ENCODE results near the gene SPATA25. TPM values are rescaled to one million over a fixed set of nuclear protein-coding genes. Genes with fewer than 3 reads are reported as not detected.
"Not testable (repeated sequence)": the region's sequence is repeated elsewhere in the genome, so short reads cannot be mapped to it uniquely, and the experiment has no call there.

SPATA25 gene
- 2.0 TPM for total RNA-seq
- long read RNA-seq = 0 reads

DNA sequence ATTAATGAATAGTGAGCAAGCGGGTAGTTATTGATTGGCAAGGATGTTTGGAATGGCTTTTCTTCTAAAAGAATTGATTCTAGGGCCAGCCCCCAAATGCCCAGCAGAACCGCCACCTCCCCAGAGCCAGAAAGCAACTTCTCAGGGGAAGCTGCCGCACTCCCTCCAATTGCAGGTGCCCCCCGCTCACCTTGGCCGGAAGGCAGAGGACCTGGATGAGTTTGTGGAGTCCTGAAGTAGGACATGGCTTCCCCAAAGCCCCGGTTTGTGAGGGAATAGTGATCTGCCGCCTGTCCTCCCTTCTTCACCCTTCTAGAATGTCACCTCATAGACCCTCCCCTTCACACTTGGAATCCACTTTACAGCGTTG, at the start of gene SPATA25:
SPATA25 (minus strand) TSS at position 277 of the 370 bp plus-strand sequence; CDS start at position 245, 32 bp downstream.
- DNase-seq (ENCODE audit: missing footprints) = no peak
- no peak for ATAC-seq
- intact Hi-C loops (cut with DNase I) = no loop called here

GRCh38 chr20:45935416-45936046, 48.1 kb upstream of the SPATA25 start:
- ATAC-seq (peak; percentile 30), DNase-seq (ENCODE audit: missing footprints) (no peak)
- intact Hi-C loops (cut with DNase I) = loop anchor here (1.0 to 2.0 kb wide), 4 partner anchors 25 to 101 kb away; partner anchors contain the start of gene ZNF335

GRCh38 chr20:45934586-45935415, 47.4 kb upstream of the SPATA25 start, which contains the start of gene PCIF1:
TSS of gene PCIF1 (plus strand) at chr20:45934683. CDS start at chr20:45939000, 4,317 bp downstream.
- DNase-seq (ENCODE audit: missing footprints) = peak; percentile 99
- intact Hi-C loops (cut with DNase I) = loop anchor here (1.0 to 2.0 kb wide), 4 partner anchors 24 to 100 kb away; partner anchors contain the start of gene ZNF335
- peak; percentile 93 for ATAC-seq

GRCh38 chr20:45934046-45934585, 46.7 kb upstream of the SPATA25 start:
- intact Hi-C loops (cut with DNase I) = loop anchor here (2.0 kb wide), 3 partner anchors 23 to 99 kb away; partner anchors contain the start of gene ZNF335
- ATAC-seq = peak; percentile 46
- DNase-seq (ENCODE audit: missing footprints) = peak; percentile 90

- peak; percentile 33 for ATAC-seq
- intact Hi-C loops (cut with DNase I) = loop anchor here (2.0 kb wide), 3 partner anchors 23 to 99 kb away; partner anchors contain the start of gene ZNF335
- DNase-seq (ENCODE audit: missing footprints) = peak; percentile 87
Observed at GRCh38 chr20:45933266-45934045, 46.0 kb upstream of the SPATA25 start.

GRCh38 chr20:45931680-45932079, 44.3 kb upstream of the SPATA25 start:
- DNase-seq (ENCODE audit: missing footprints); ATAC-seq; intact Hi-C loops (cut with DNase I): not testable (repeated sequence)

DNA sequence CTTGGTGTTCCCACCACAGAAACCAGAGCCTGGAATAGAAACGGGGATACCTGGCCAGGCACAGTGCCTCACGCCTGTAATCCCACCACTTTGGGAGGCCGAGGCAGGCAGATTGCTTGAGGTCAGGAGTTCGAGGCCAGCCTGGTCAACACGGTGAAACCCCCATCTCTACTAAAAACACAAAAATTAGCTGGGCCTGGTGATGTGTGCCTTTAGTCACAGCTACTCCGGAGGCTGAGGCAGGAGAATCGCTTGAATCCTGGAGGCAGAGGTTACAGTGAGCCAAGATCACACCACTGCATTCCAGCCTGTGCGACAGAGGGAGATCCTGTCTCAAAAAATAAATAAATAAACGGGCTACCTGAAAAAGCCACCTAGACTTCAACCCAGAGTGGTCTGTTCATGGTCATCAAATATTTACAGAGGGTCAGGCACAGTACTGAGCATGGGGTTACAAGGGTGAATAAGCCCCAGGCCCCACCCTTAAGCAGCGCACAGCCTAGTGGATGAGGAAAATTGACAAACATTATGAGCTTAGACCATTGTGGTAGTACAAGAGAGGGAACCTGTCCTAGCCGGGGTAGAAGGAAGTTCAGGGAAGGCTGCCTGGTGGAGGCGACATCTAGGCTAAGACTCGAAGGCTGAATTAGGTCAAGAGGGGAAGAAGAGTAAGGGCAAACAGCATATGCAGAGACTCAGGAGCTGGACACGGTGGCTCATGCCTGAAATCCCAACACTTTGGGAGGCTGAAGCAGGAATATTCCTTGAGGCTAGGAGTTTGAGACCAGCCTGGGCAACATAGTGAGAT, 39.9 kb upstream of the SPATA25 start:
- intact Hi-C loops (cut with DNase I) = no loop called here
- ATAC-seq (no peak), DNase-seq (ENCODE audit: missing footprints) (no peak)

- intact Hi-C loops (cut with DNase I) = no loop called here
Observed at GRCh38 chr20:45926731-45927070, 39.3 kb upstream of the SPATA25 start.

GRCh38 chr20:45925821-45926506, 38.5 kb upstream of the SPATA25 start:
- DNase-seq (ENCODE audit: missing footprints) (no peak), ATAC-seq (no peak)

More at GRCh38 chr20:45926731-45927070, 39.3 kb upstream of the SPATA25 start:
- DNase-seq (ENCODE audit: missing footprints) (no peak), ATAC-seq (no peak)

DNA sequence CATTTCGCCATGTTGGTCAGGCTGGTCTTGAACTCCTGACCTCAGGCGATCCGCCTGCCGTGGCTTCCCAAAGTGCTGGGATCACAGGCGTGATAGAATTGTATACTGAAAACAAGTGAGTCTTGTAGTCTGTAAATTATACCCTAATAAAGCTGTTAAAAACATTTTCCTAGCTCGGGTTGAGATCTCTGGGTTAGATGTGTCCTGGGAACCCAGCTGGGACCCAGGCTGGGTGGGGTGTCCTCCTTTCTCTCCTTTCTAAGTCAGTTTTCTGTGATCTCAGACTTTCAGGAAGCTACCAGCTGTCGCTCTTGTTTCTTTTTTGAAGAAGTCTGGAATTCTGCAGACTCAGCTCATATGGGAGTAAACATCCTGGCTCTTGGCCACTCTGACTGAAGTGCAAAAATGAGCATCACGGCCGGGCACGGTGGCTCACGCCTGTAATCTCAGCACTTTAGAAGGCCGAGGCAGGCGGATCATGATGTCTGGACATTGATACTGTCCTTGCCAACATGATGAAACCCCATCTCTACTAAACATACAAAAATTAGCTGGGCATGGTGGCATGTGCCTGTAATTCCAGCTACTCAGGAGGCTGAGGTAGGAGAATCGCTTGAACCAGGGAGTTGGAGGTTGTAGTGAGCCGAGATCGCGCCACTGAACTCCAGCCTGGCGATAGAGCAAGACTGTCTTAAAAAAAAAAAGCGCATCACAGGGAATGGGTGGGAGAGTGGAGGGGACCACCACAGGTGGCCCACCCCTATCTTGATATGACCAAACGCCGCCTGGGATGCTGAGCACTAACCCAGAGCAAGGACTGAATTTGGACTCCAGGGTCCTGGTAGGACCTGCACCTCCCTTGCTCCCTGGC, 37.2 kb upstream of the SPATA25 start:
- DNase-seq (ENCODE audit: missing footprints) (no peak), ATAC-seq (peak; percentile 61)
- intact Hi-C loops (cut with DNase I) = no loop called here

More at GRCh38 chr20:45925821-45926506, 38.5 kb upstream of the SPATA25 start:
- intact Hi-C loops (cut with DNase I) = no loop called here

- intact Hi-C loops (cut with DNase I) = no loop called here
- DNase-seq (ENCODE audit: missing footprints) (no peak), ATAC-seq (no peak)
Observed at GRCh38 chr20:45921337-45922189, 34.1 kb upstream of the SPATA25 start.

GRCh38 chr20:45920462-45921336, 33.3 kb upstream of the SPATA25 start:
- ATAC-seq (no peak), DNase-seq (ENCODE audit: missing footprints) (no peak)
- intact Hi-C loops (cut with DNase I) = no loop called here

- DNase-seq (ENCODE audit: missing footprints) (peak; percentile 89), ATAC-seq (peak; percentile 81)
- intact Hi-C loops (cut with DNase I) = no loop called here
Observed at GRCh38 chr20:45919542-45920399, 32.3 kb upstream of the SPATA25 start.
